Astrocyte (in vitro differentiated cells and primary cell): ENCODE measurements around the gene EIF4B.

Experiments
- CTCF ChIP-seq: IDR thresholded peaks from 2 replicates; pipeline ENCODE4 v1.5.1; 2011; ENCODE audit warnings: low read depth, mild to moderate bottlenecking, inconsistent platforms, low read length, moderate library complexity; ENCODE audit not compliant: insufficient read depth
- EZH2 ChIP-seq: IDR thresholded peaks from 2 replicates; pipeline ENCODE4 v1.6.1; 2012; ENCODE audit warnings: mild to moderate bottlenecking, low read length, inconsistent platforms; ENCODE audit not compliant: insufficient read depth

GRCh38 chr12:53068811-53069585, 62.7 kb downstream of the EIF4B start:
- TF ChIP-seq CTCF: no peak
- TF ChIP-seq EZH2: no peak
